SK-N-SH (cell line): ENCODE data around the gene ASIP. TPM values are rescaled to one million over a fixed set of nuclear protein-coding genes. Genes with fewer than 3 reads are reported as not detected.

Source experiments
- CTCF ChIA-PET: fragments of 300-600, 350-600 bp; formaldehyde crosslinking; extraction: SDS; loops from one replicate; lab custom pipeline; 2021; lab: Yijun Ruan, JAX
- POLR2A ChIA-PET: fragments of 350-600 bp; sonication (Branson Sonifier 250); formaldehyde crosslinking; extraction: SDS; loops from one replicate; lab custom pipeline; 2020; ENCODE audit warnings: antibody characterized with exemption, inconsistent platforms; lab: Yijun Ruan, JAX
- DNase-seq: peaks from one replicate; pipeline ENCODE4 v3.0.0; 2012
- H2AFZ ChIP-seq: fragments of 200-600 bp; sonication (generic); 2 replicates; pipeline ENCODE4 v1.8.1; 2016; ENCODE audit warnings: antibody characterized with exemption, mild to moderate bottlenecking, low read depth
- H3F3A ChIP-seq: fragments of 200-600 bp; sonication (generic); replicated peaks from 2 replicates; pipeline ENCODE3; 2016; ENCODE audit warnings: antibody characterized with exemption, mild to moderate bottlenecking; ENCODE audit not compliant: insufficient read depth
- H3K27ac ChIP-seq, 2 experiments: fragments of 200-500 bp in 1 of 2; fragments of 200-600 bp in 1 of 2; sonication (Bioruptor generic) in 1 of 2; sonication (generic), shearing (Covaris generic) in 1 of 2; 2 replicates each; pipeline versions ENCODE4 v1.5.1 to v1.6.1; 2014 to 2016; ENCODE audit warnings: low read depth in 2 of 2, inconsistent platforms in 1 of 2, low read length in 1 of 2, mild to moderate bottlenecking in 1 of 2, mixed read lengths in 1 of 2
- H3K27me3 ChIP-seq: fragments of 200-600 bp; sonication (generic), shearing (Covaris generic); 2 replicates; pipeline ENCODE4 v1.6.1; 2016; ENCODE audit warnings: mixed run types; ENCODE audit not compliant: insufficient read depth
- H3K36me3 ChIP-seq, 2 experiments: fragments of 200-500 bp in 1 of 2; fragments of 200-600 bp in 1 of 2; sonication (Bioruptor generic) in 1 of 2; sonication (generic) in 1 of 2; replicated peaks in 1 of 2; 2 replicates each; pipeline versions ENCODE3 to v1.5.1; 2014 to 2016; ENCODE audit warnings: low read length in 1 of 2, mild to moderate bottlenecking in 1 of 2; ENCODE audit not compliant: insufficient read depth in 2 of 2, control insufficient read depth in 1 of 2
- H3K4me1 ChIP-seq, 2 experiments: fragments of 200-500 bp in 1 of 2; fragments of 200-600 bp in 1 of 2; sonication (Bioruptor generic) in 1 of 2; sonication (generic), shearing (Covaris generic) in 1 of 2; 2 replicates each; pipeline versions ENCODE4 v1.5.1 to v1.6.1; 2014 to 2016; ENCODE audit warnings: low read depth in 1 of 2, low read length in 1 of 2, mixed run types in 1 of 2; ENCODE audit not compliant: insufficient read depth in 2 of 2, control insufficient read depth in 1 of 2
- H3K4me2 ChIP-seq: fragments of 200-600 bp; sonication (generic), shearing (Covaris generic); 2 replicates; pipeline ENCODE4 v1.6.1; 2017; ENCODE audit warnings: mixed run types
- H3K4me3 ChIP-seq, 2 experiments: fragments of 200-500 bp in 1 of 2; fragments of 200-600 bp in 1 of 2; sonication (Bioruptor generic) in 1 of 2; sonication (generic), shearing (Covaris generic) in 1 of 2; 2 replicates each; pipeline versions ENCODE4 v1.5.1 to v1.8.1; 2014 to 2016; ENCODE audit warnings: low read depth in 2 of 2, inconsistent platforms in 1 of 2, low read length in 1 of 2, mild to moderate bottlenecking in 1 of 2, mixed read lengths in 1 of 2, moderate library complexity in 1 of 2
- H3K79me2 ChIP-seq: fragments of 200-600 bp; sonication (generic); 2 replicates; pipeline ENCODE4 v1.8.1; 2017; ENCODE audit warnings: mild to moderate bottlenecking; ENCODE audit not compliant: insufficient read depth
- H3K9ac ChIP-seq: fragments of 200-600 bp; sonication (generic); 2 replicates; pipeline ENCODE4 v1.6.1; 2017; ENCODE audit warnings: mixed run types
- H3K9me2 ChIP-seq: fragments of 200-600 bp; sonication (generic); 2 replicates; pipeline ENCODE4 v1.6.1; 2017; ENCODE audit warnings: mixed run types
- H3K9me3 ChIP-seq: fragments of 200-600 bp; sonication (generic); 2 replicates; pipeline ENCODE4 v1.6.1; 2017; ENCODE audit warnings: mixed run types, mild to moderate bottlenecking, moderate library complexity
- H4K20me1 ChIP-seq: fragments of 200-600 bp; sonication (generic); 2 replicates; pipeline ENCODE4 v1.6.1; 2017; ENCODE audit warnings: mild to moderate bottlenecking, mixed run types; ENCODE audit not compliant: insufficient read depth
- CHD2 ChIP-seq: fragments of 150-350 bp; IDR thresholded peaks from 2 replicates; pipeline ENCODE4 v1.6.1; 2018; ENCODE audit warnings: low read length; ENCODE audit not compliant: partially characterized antibody
- ELF1 ChIP-seq: IDR thresholded peaks from 2 replicates; pipeline ENCODE4 v1.4.0; 2012
- FOSL2 ChIP-seq: IDR thresholded peaks from 2 replicates; pipeline ENCODE4 v1.4.0; 2012; ENCODE audit warnings: low read depth, mild to moderate bottlenecking, moderate library complexity, borderline replicate concordance
- FOXJ3 ChIP-seq: sonication (generic); formaldehyde crosslinking; IDR thresholded peaks from 2 replicates; pipeline ENCODE4 v1.5.1; 2020; ENCODE audit warnings: mild to moderate bottlenecking, missing genetic modification reagents
- FOXM1 ChIP-seq: IDR thresholded peaks from 2 replicates; pipeline ENCODE4 v1.4.0; 2012; ENCODE audit warnings: low read depth, mild to moderate bottlenecking
- GABPA ChIP-seq: IDR thresholded peaks from 2 replicates; pipeline ENCODE4 v1.4.0; 2012; ENCODE audit warnings: low read depth, mild to moderate bottlenecking
- GATA2 ChIP-seq: sonication (generic); formaldehyde crosslinking; IDR thresholded peaks from 2 replicates; pipeline ENCODE4 v1.5.0; 2020; ENCODE audit warnings: mild to moderate bottlenecking, missing genetic modification reagents
- IRF3 ChIP-seq: fragments of 150-350 bp; IDR thresholded peaks from 2 replicates; pipeline ENCODE4 v1.6.1; 2016; ENCODE audit warnings: mild to moderate bottlenecking, low read depth, low read length
- MAX ChIP-seq: IDR thresholded peaks from 2 replicates; pipeline ENCODE4 v1.4.0; 2012; ENCODE audit warnings: low read depth
- NRF1 ChIP-seq: IDR thresholded peaks from 2 replicates; pipeline ENCODE4 v1.6.1; 2012; ENCODE audit warnings: low read depth, mild to moderate bottlenecking, low read length
- POLR2AphosphoS5 ChIP-seq: IDR thresholded peaks from 2 replicates; pipeline ENCODE4 v1.6.1; 2012; ENCODE audit warnings: low read depth, low read length
- RAD21 ChIP-seq: IDR thresholded peaks from 2 replicates; pipeline ENCODE4 v1.6.1; 2012; ENCODE audit warnings: mild to moderate bottlenecking, low read length
- RCOR1 ChIP-seq: fragments of 150-350 bp; IDR thresholded peaks from 2 replicates; pipeline ENCODE4 v1.6.1; 2017; ENCODE audit warnings: antibody characterized with exemption, low read length
- RFX5 ChIP-seq: IDR thresholded peaks from 2 replicates; pipeline ENCODE4 v1.6.1; 2012; ENCODE audit warnings: mild to moderate bottlenecking, improper control_type of control experiment, low read length
- RXRA ChIP-seq: IDR thresholded peaks from 2 replicates; pipeline ENCODE4 v1.4.0; 2012; ENCODE audit warnings: low read depth, mild to moderate bottlenecking, borderline replicate concordance
- SMC3 ChIP-seq: IDR thresholded peaks from 2 replicates; pipeline ENCODE4 v1.6.1; 2012; ENCODE audit warnings: low read depth, low read length, improper control_type of control experiment
- TAF1 ChIP-seq: IDR thresholded peaks from 2 replicates; pipeline ENCODE4 v1.6.1; 2012; ENCODE audit warnings: low read depth, mild to moderate bottlenecking, low read length, moderate library complexity, borderline replicate concordance
- USF1 ChIP-seq: IDR thresholded peaks from 2 replicates; pipeline ENCODE4 v1.4.0; 2012; ENCODE audit warnings: low read depth, borderline replicate concordance
- YY1 ChIP-seq: IDR thresholded peaks from 2 replicates; pipeline ENCODE4 v1.4.0; 2012; ENCODE audit warnings: low read depth, mild to moderate bottlenecking
- ZBTB33 ChIP-seq: IDR thresholded peaks from 2 replicates; pipeline ENCODE4 v1.4.0; 2012; ENCODE audit warnings: low read depth, borderline replicate concordance
- WGBS: methylation state at CpG from one replicate; pipeline ENCODE4 v1.1.6; 2017; ENCODE audit warnings: low lambda C conversion rate; 5-methylcytosine and 5-hydroxymethylcytosine counted together
- polyA plus RNA-seq, 3 experiments: library from polyadenylated mRNA; depleted of rRNA; stranded (reverse); fragments of >200 nt; gene quantifications; 2 replicates each; pipeline ENCODE4 v1.2.3, GENCODE V29; 2012
- TF ChIP-seq, protein P1 (sequence below): fragments of 200-600 bp; sonication (generic); IDR thresholded peaks from 2 replicates; pipeline ENCODE4 v1.6.1; 2017; ENCODE audit warnings: antibody characterized with exemption, mild to moderate bottlenecking, moderate library complexity

Gene ASIP
- polyA plus RNA-seq, 1 of the 3 experiments (the other 2 are of a cell fraction) = 0.15 TPM

DNA sequence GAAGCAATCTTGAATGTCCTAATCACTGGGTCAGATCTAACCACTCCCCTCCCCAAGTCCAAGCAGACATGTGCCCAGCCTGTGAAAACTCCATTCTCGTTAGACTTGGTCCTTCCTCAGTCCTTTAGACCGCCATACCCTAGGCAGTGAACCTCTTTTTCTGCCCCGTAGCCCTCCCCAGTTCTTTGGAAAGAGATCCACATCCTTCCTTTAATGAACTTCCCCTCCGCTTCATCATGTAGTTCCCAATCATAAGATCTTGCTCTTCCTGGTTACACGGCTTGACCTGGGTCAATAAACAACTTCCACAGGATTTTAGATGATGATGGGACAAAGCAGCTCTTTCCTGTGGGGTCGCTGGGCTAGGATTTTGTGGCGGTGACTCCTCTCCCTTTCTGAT, 52.4 kb downstream of the ASIP start:
- WGBS = 94% methylated on average over 7 of the region's 7 CpGs
- H3K4me3 ChIP-seq = no peak overlapping the region
- no peak overlapping the region for H3K27ac ChIP-seq
- DNase-seq = no peak
- H4K20me1 ChIP-seq = 0 out of 2 replicates have a peak, but pooled peaks cover 12% of the 10 kb centered on the region
- peaks cover 12 to 55% of the 10 kb centered on the region in 2 experiments for H3K36me3 ChIP-seq
- ChIA-PET CTCF (interaction anchor here (0.9 to 2.6 kb wide), 3 partner anchors 8 to 103 kb away, joined by 4 to 12 read pairs (median 5); no protein-coding TSS in a partner anchor), POLR2A (no interaction called here)
- H3K9me2 ChIP-seq = no peaks in the 10 kb centered on the region
- no peak overlapping the region for H3K9ac ChIP-seq
- H3F3A ChIP-seq = no peaks in the 10 kb centered on the region
- no peaks in the 10 kb centered on the region for H3K27me3 ChIP-seq
- peaks cover 27% of the 10 kb centered on the region for H3K79me2 ChIP-seq
- no peak overlapping the region for H3K4me2 ChIP-seq
- TF ChIP-seq RCOR1 (no peak), ELF1 (no peak), POLR2AphosphoS5 (no peak), RAD21 (no peak), USF1 (no peak), GABPA (no peak), YY1 (no peak), CHD2 (no peak)
- TF ChIP-seq, protein P1, sequence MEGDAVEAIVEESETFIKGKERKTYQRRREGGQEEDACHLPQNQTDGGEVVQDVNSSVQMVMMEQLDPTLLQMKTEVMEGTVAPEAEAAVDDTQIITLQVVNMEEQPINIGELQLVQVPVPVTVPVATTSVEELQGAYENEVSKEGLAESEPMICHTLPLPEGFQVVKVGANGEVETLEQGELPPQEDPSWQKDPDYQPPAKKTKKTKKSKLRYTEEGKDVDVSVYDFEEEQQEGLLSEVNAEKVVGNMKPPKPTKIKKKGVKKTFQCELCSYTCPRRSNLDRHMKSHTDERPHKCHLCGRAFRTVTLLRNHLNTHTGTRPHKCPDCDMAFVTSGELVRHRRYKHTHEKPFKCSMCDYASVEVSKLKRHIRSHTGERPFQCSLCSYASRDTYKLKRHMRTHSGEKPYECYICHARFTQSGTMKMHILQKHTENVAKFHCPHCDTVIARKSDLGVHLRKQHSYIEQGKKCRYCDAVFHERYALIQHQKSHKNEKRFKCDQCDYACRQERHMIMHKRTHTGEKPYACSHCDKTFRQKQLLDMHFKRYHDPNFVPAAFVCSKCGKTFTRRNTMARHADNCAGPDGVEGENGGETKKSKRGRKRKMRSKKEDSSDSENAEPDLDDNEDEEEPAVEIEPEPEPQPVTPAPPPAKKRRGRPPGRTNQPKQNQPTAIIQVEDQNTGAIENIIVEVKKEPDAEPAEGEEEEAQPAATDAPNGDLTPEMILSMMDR = no peak
- H2AFZ ChIP-seq = no peak overlapping the region
- H3K9me3 ChIP-seq = no peaks in the 10 kb centered on the region
- H3K4me1 ChIP-seq = no peaks in the 10 kb centered on the region; a peak in 1 of 4 replicates

DNA sequence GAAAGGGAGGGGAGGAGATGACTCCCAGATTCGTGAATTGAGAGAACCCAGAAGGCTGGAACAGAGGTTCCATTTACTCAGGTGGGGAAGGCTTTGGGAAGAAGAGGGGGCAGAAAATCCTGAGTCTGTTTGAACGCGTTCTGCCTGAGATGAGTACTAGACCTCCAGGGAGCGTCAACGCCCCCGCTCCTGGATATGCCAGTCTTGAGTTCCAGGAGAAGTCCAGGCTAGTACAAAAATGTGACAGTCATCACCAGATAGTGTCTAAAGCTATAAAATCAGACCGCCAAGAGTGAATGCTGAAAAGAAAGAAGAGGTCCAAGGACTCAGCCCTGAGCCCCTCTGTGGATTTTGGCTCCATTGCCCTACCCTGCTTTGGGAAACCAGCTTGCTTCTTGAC, 53.3 kb downstream of the ASIP start:
- WGBS = 99% methylated on average over 4 of the region's 7 CpGs
- H3K9me3 ChIP-seq = no peaks in the 10 kb centered on the region
- H3K4me2 ChIP-seq = no peak overlapping the region
- H4K20me1 ChIP-seq = 0 out of 2 replicates have a peak, but pooled peaks cover 12% of the 10 kb centered on the region
- no peaks in the 10 kb centered on the region; a peak in 1 of 4 replicates for H3K4me1 ChIP-seq
- ChIA-PET CTCF (interaction anchor here (0.8 to 2.6 kb wide), 2 partner anchors 18 to 104 kb away, joined by 3 to 12 read pairs; no protein-coding TSS in a partner anchor), POLR2A (no interaction called here)
- no peak overlapping the region for H2AFZ ChIP-seq
- peaks cover 12 to 54% of the 10 kb centered on the region in 2 experiments for H3K36me3 ChIP-seq
- H3K9me2 ChIP-seq = no peaks in the 10 kb centered on the region
- H3K79me2 ChIP-seq = peaks cover 35% of the 10 kb centered on the region
- no peak overlapping the region for H3K4me3 ChIP-seq
- H3F3A ChIP-seq = no peaks in the 10 kb centered on the region
- no peaks in the 10 kb centered on the region for H3K27me3 ChIP-seq
- H3K27ac ChIP-seq = no peak overlapping the region
- H3K9ac ChIP-seq = no peak overlapping the region
- DNase-seq = no peak
- TF ChIP-seq FOXJ3 (CRISPR knock-in tag) (no peak), FOSL2 (no peak), GABPA (no peak), RFX5 (no peak), TAF1 (no peak), IRF3 (no peak), MAX (no peak), ELF1 (no peak), RXRA (no peak), RAD21 (no peak), FOXM1 (no peak), ZBTB33 (no peak), POLR2AphosphoS5 (no peak), SMC3 (no peak), GATA2 (CRISPR knock-in tag) (no peak), NRF1 (no peak)
- TF ChIP-seq, protein P1 = no peak
